Astrocyte of the spinal cord (primary cell): ENCODE measurements around the gene APH1A.

Source experiments
- DNase-seq: peaks from one replicate; pipeline ENCODE4 v3.0.0; 2011; ENCODE audit warnings: low read depth, low spot score
- H3K4me3 ChIP-seq: 2 replicates; pipeline ENCODE4 v1.5.1; 2011; ENCODE audit warnings: low read depth, mild to moderate bottlenecking, low read length, moderate library complexity
- in situ Hi-C: cut with HindIII; loops from 2 replicates; pipeline ENCODE4 v1.10.0; 2017; ENCODE audit warnings: low sequenced_read_pairs
- TF ChIP-seq, protein P1 (sequence below): IDR thresholded peaks from 2 replicates; pipeline ENCODE4 v1.5.1; 2012; ENCODE audit warnings: low read depth, mild to moderate bottlenecking, low read length, inconsistent platforms

The APH1A gene

GRCh38 chr1:150259758-150260669 lies 8.8 kb downstream of the APH1A start:
- in situ Hi-C loops: no loop called here
- DNase-seq: no peak
- TF ChIP-seq, protein P1, sequence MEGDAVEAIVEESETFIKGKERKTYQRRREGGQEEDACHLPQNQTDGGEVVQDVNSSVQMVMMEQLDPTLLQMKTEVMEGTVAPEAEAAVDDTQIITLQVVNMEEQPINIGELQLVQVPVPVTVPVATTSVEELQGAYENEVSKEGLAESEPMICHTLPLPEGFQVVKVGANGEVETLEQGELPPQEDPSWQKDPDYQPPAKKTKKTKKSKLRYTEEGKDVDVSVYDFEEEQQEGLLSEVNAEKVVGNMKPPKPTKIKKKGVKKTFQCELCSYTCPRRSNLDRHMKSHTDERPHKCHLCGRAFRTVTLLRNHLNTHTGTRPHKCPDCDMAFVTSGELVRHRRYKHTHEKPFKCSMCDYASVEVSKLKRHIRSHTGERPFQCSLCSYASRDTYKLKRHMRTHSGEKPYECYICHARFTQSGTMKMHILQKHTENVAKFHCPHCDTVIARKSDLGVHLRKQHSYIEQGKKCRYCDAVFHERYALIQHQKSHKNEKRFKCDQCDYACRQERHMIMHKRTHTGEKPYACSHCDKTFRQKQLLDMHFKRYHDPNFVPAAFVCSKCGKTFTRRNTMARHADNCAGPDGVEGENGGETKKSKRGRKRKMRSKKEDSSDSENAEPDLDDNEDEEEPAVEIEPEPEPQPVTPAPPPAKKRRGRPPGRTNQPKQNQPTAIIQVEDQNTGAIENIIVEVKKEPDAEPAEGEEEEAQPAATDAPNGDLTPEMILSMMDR: no peak
- H3K4me3 ChIP-seq: no peak overlapping the region

DNA sequence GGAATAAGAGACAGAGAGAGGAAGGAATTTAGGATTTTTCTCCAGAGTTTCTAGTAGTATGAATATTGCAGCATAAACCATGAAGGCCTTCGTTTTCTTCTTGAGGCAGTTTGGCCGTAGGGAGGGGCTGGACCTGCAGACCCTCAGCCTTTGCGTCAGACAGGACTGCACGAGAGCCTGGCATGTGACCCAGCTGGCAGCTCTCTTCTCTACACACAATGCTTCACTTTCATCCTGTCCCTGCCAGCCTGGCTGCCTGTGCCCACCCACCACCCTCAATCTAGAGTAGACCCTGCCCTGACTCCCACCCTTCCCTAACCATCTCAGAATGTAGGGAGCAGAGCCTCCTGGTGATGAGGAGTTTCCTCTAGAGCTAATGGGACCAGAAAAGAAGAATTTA lies 9.6 kb downstream of the APH1A start:
- in situ Hi-C loops: no loop called here
- no peak for DNase-seq
- H3K4me3 ChIP-seq: no peak overlapping the region
- TF ChIP-seq, protein P1: no peak

DNA sequence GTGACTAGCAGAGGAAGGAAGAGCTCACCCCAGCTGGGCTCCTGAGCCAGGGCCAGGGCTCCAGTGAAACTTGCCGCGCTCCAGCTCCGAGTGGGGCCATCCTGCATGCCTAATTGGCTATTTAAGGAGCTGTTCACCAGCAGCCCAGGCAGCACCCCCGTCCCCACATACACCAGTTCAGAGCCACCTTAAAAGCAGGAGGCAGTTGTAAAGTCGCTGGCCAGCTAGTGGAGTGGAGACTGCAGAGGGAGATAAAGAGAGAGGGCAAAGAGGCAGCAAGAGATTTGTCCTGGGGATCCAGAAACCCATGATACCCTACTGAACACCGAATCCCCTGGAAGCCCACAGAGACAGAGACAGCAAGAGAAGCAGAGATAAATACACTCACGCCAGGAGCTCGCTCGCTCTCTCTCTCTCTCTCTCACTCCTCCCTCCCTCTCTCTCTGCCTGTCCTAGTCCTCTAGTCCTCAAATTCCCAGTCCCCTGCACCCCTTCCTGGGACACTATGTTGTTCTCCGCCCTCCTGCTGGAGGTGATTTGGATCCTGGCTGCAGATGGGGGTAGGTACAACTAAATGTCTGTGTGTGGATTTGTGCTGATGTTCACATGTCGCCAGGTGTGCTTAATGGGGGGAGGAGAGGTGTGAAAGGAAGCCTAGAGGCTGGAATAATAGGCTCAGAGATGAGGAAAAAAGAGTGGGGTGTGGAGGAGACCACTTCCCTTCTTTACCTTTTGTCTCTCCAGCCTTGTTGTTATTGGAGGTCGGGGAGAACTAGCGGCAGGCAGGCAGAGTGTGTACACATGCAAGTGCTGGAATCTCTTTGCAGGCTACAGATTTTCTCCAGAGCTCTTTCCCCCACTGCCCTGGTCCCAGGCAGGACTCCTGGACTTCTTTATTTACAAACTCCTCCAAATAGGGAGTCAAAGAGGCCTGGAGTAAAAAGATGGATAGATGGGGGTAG lies 10.9 kb downstream of the APH1A start, which contains the start of gene CA14:
TSS of gene CA14 (plus strand) at position 151 of the 962 bp plus-strand sequence. CDS start at position 506, 355 bp downstream.
- no peak for DNase-seq
- H3K4me3 ChIP-seq: no peak within 1 kb of the TSS
- in situ Hi-C loops: no loop called here
- TF ChIP-seq, protein P1: no peak

- no peak for DNase-seq
- in situ Hi-C loops: no loop called here
- TF ChIP-seq, protein P1: no peak
- H3K4me3 ChIP-seq: no peak overlapping the region
Measured at GRCh38 chr1:150256554-150257341, 12.1 kb downstream of the APH1A start.

- no peak overlapping the region for H3K4me3 ChIP-seq
- in situ Hi-C loops: no loop called here
- no peak for DNase-seq
- TF ChIP-seq, protein P1: no peak
Measured at GRCh38 chr1:150256198-150256553, 12.6 kb downstream of the APH1A start.

DNA sequence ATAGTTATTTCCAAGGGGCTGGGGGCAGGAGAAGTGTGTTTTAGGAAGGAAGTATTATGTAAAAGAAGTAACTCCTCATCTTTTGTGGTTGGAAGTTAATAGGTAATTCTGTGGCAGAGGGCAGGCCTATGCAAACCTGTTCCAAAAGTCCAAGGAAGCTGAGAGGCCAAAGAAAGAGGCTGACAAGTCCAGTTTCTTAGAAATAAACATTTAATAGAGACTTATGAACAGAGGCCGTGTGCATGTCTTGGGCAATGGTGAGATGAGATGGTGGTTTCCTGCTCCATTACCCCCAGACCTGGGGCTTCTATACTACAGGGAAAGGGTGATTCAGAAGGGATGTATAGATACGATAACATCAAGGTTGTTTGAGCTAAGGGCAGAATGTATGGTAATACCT lies 18.9 kb downstream of the APH1A start:
- in situ Hi-C loops: no loop called here
- H3K4me3 ChIP-seq: no peak overlapping the region
- no peak for DNase-seq
- TF ChIP-seq, protein P1: no peak
